Stomach (tissue), 9 donors: Measurements from ENCODE around the gene CHN2. TPM values are rescaled to one million over a fixed set of nuclear protein-coding genes. Genes with fewer than 3 reads are reported as not detected.

Experiments used
- DNase-seq, 2 donors: peaks; one replicate each; pipeline versions ENCODE4 v3.0.0 to v3.0.0-alpha.2; 2013 to 2019
- H3K27ac ChIP-seq, 5 donors: fragments of 200-600 bp in 4 of 5; sonication (generic) in 4 of 5; one replicate each; pipeline ENCODE4 v1.5.1; 2013 to 2019; ENCODE audit warnings: mild to moderate bottlenecking in 1 of 5, moderate library complexity in 1 of 5
- H3K27me3 ChIP-seq, 3 donors: fragments of 200-600 bp; sonication (generic); one replicate each; pipeline ENCODE4 v1.5.1; 2017 to 2019; ENCODE audit warnings: mixed run types in 1 of 3
- H3K36me3 ChIP-seq, 4 donors: fragments of 200-600 bp; sonication (generic); 1 replicate in 3 of 4; 2 replicates in 1 of 4; pipeline ENCODE4 v1.5.1; 2016 to 2019
- H3K4me1 ChIP-seq, 4 donors: fragments of 200-600 bp; sonication (generic); one replicate each; pipeline ENCODE4 v1.5.1; 2016 to 2019
- H3K4me3 ChIP-seq, 4 donors: fragments of 200-600 bp; sonication (generic) in 3 of 4; one replicate each; pipeline ENCODE4 v1.5.1; 2016 to 2019; ENCODE audit warnings: mild to moderate bottlenecking in 1 of 4
- H3K9me3 ChIP-seq, 4 donors: fragments of 200-600 bp; sonication (generic); one replicate each; pipeline ENCODE4 v1.5.1; 2016 to 2019
- EP300 ChIP-seq: sonication (generic); formaldehyde crosslinking; IDR thresholded peaks from one replicate; pipeline ENCODE4 v1.6.1; 2017; ENCODE audit warnings: antibody characterized with exemption
- POLR2A ChIP-seq, 4 donors: fragments of 450-650 bp; IDR thresholded peaks; one replicate each; pipeline ENCODE4 v1.6.1; 2016; ENCODE audit warnings: antibody characterized with exemption in 4 of 4, control low read depth in 2 of 4, mild to moderate bottlenecking in 1 of 4, moderate library complexity in 1 of 4
- POLR2AphosphoS5 ChIP-seq, 3 donors: sonication (generic); formaldehyde crosslinking; IDR thresholded peaks; one replicate each; pipeline ENCODE4 v1.6.1; 2016; ENCODE audit warnings: antibody characterized with exemption in 3 of 3
- WGBS, 5 donors: extraction: QIAGEN DNeasy Blood & Tissue Kit in 3 of 5; methylation state at CpG; one replicate each; pipeline versions ENCODE4 v1.1.5 to v1.1.7; 2013 to 2018; 5-methylcytosine and 5-hydroxymethylcytosine counted together
- intact Hi-C: fragments of 100-400 bp; cut with DNase I; formaldehyde crosslinking; loops from one replicate; pipeline ENCODE4 v1.15.1; 2023; ENCODE audit warnings: low total_unique reads
- polyA plus RNA-seq, 3 donors: library from polyadenylated mRNA; stranded (reverse); fragments of 200-250 nt; gene quantifications; one replicate each; pipeline ENCODE4 v1.2.3, GENCODE V29; 2013
- total RNA-seq, 5 donors: library from RNA; depleted of rRNA; stranded (reverse); fragments of >200 nt; gene quantifications; one replicate each; pipeline versions ENCODE4 v1.1.0 to v1.2.3, GENCODE V29; 2014 to 2016
- TF ChIP-seq, protein P1 (sequence below), 7 experiments: fragments of 450-650 bp in 4 of 7; fragments of 200-600 bp in 3 of 7; sonication (generic) in 3 of 7; IDR thresholded peaks; one replicate each; pipeline ENCODE4 v1.5.1; 2016 to 2019; ENCODE audit warnings: antibody characterized with exemption in 7 of 7, control low read depth in 2 of 7, mild to moderate bottlenecking in 1 of 7
- donor health status: healthy with polysubstance abuse.
- donor health status: Bipolar disorder and iron deficiency.
- donor health status: healthy.

CHN2 gene
- total and polyA plus RNA-seq, 8 donors = 2.4 to 47.8 (median 13.8) TPM

DNA sequence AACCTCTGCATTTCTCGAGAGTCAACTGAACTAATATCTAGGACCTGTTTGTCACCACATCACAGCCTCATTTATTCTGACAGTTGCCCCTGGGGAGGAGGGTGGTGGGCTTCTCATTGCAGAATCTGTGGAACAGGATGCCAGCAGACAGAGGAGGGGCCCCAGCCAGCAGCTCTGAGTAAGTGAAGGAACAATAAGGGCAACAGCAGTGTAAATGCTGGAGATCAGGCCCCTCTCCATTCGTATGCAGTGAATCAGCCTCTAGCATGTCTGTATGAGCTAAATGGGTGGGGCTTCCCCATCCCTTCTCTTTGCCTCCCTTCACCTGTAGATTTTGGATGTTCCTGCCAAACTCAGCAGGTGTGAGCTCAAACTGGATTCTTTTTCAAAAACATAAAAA is 40.5 kb upstream of the CHN2 start:
- Histone ChIP-seq H3K36me3 (no peaks in the 10 kb centered on the region), H3K4me3 (no peak overlapping the region), H3K4me1 (no peaks in the 10 kb centered on the region), H3K27ac (no peak overlapping the region), H3K27me3 (no peaks in the 10 kb centered on the region), H3K9me3 (no peaks in the 10 kb centered on the region)
- intact Hi-C loops = no loop called here
- DNase-seq = no peak
- TF ChIP-seq POLR2A (IDR thresholded peaks at IDR 0.05) (no peak), EP300 (no peak), POLR2AphosphoS5 (IDR thresholded peaks at IDR 0.05) (no peak)
- TF ChIP-seq, protein P1, sequence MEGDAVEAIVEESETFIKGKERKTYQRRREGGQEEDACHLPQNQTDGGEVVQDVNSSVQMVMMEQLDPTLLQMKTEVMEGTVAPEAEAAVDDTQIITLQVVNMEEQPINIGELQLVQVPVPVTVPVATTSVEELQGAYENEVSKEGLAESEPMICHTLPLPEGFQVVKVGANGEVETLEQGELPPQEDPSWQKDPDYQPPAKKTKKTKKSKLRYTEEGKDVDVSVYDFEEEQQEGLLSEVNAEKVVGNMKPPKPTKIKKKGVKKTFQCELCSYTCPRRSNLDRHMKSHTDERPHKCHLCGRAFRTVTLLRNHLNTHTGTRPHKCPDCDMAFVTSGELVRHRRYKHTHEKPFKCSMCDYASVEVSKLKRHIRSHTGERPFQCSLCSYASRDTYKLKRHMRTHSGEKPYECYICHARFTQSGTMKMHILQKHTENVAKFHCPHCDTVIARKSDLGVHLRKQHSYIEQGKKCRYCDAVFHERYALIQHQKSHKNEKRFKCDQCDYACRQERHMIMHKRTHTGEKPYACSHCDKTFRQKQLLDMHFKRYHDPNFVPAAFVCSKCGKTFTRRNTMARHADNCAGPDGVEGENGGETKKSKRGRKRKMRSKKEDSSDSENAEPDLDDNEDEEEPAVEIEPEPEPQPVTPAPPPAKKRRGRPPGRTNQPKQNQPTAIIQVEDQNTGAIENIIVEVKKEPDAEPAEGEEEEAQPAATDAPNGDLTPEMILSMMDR (IDR thresholded peaks at IDR 0.05) = no peak
- WGBS, 5 donors = 86 to 96% (median 94%) methylated on average over 2 of the region's 2 CpGs

DNA sequence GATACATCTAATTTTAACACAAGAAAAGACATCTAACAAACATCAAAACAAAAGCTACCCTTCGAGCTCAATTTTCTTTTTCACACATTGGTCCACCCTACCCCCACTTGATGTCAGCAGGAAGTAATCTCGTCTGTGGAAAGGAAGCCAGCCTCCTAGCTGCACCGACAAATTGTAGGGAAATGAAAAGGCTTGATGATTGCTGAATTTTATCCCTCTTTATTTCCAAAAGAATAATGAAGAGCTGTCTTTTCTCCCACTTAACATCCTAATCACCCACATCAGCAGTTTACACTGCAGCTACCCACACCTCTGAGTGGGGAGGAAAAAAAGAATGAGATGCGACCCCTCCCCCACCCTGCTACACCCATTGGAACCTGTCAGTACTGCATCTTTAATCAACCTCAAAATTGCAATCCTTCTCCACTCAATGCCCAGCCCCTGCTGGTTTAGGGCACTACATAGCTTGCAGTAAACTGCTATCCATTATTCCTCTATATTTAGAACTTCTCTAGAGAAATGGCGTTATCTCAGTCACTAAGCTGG is 37.6 kb upstream of the CHN2 start:
- no peak overlapping the region for H3K4me3 ChIP-seq
- H3K36me3 ChIP-seq = no peaks in the 10 kb centered on the region
- intact Hi-C loops = no loop called here
- H3K27ac ChIP-seq = no peak overlapping the region
- peaks cover 0 to 6% (median 0%) of the 10 kb centered on the region in 3 donors for H3K27me3 ChIP-seq
- TF ChIP-seq EP300 (no peak), POLR2AphosphoS5 (IDR thresholded peaks at IDR 0.05) (no peak), POLR2A (IDR thresholded peaks at IDR 0.05) (no peak)
- TF ChIP-seq, protein P1 (IDR thresholded peaks at IDR 0.05) = no peak
- H3K9me3 ChIP-seq = no peaks in the 10 kb centered on the region
- DNase-seq = peak in 1 of 2 donors; percentile 20
- no peaks in the 10 kb centered on the region for H3K4me1 ChIP-seq
- 42 to 55% (median 49%) methylated on average over 5 of the region's 5 CpGs for WGBS, 5 donors

DNA sequence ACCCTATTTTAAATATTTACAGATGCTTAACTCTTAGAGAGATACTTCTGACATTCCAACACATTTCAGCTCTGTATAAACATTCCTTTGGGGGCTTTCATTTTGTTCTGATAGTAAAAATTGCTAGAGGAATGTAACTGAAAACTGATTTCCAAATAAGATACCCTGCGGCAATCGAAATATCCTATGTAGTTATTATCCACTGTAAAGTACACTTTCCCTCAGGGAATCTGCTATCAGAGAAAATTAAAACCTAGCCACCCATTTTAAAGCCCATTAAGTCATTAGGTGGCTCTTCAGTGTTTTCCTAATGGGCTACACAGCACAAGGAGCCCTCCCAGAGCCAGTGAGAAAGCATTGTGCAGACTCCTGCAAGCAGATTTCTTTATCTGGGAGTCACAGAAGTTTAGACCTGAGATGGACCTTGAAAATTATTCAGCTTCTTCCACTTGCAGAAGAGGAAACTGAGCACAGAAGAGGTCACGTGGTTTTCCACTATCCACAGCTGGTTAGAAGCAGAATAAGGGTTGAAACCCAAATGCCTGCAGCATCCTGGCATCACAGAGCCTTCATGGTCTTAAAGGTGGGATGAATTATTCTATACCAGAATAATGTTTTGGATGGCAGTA is 35.7 kb upstream of the CHN2 start:
- 47 to 66% (median 58%) methylated on average over 3 of the region's 3 CpGs for WGBS, 5 donors
- intact Hi-C loops = no loop called here
- H3K36me3 ChIP-seq = no peaks in the 10 kb centered on the region

DNA sequence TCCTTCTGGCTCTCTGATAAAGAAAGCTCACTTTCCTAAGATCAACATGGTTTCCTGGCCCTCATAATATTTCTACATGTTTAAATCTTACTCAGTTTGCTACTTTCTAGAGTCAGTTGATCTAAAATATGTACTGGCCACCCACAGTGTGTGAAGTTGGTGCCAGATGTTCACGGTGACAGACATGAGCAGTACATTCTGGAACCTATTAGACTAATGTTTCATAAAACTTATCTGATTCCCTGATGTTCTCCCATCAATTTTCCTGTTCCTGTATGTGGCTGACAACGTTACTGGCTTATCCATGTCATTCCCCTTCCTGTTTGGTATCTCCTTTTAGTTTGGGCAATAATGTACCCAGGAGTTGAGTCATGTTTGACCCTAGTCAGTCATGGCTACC is 34.5 kb upstream of the CHN2 start:
- intact Hi-C loops = no loop called here
- TF ChIP-seq EP300 = no peak
- TF ChIP-seq POLR2AphosphoS5 (IDR thresholded peaks at IDR 0.05) = no peak
- TF ChIP-seq POLR2A (IDR thresholded peaks at IDR 0.05) = no peak
- TF ChIP-seq, protein P1 (IDR thresholded peaks at IDR 0.05) = no peak
- Histone ChIP-seq H3K27ac (no peak overlapping the region), H3K4me3 (no peak overlapping the region), H3K36me3 (no peaks in the 10 kb centered on the region), H3K4me1 (no peaks in the 10 kb centered on the region), H3K27me3 (peaks cover 0 to 6% (median 0%) of the 10 kb centered on the region in 3 donors), H3K9me3 (no peaks in the 10 kb centered on the region)
- WGBS, 5 donors = 20 to 53% (median 35%) methylated on average over 2 of the region's 2 CpGs
- no peak for DNase-seq

More for the DNA sequence above, 35.7 kb upstream of the CHN2 start:
- H3K27me3 ChIP-seq = peaks cover 0 to 6% (median 0%) of the 10 kb centered on the region in 3 donors
- DNase-seq = no peak
- H3K4me1 ChIP-seq = no peaks in the 10 kb centered on the region
- H3K27ac ChIP-seq = no peak overlapping the region
- no peak for TF ChIP-seq EP300
- TF ChIP-seq, protein P1 (IDR thresholded peaks at IDR 0.05) = no peak
- no peak overlapping the region for H3K4me3 ChIP-seq
- no peaks in the 10 kb centered on the region for H3K9me3 ChIP-seq
